ENCODE measurements around the gene DAZAP1.

The DAZAP1 gene

GRCh38 chr19:1394252-1395193 lies 12.9 kb upstream of the DAZAP1 start:
- H3K4me1 ChIP-seq (ENCODE audit: control insufficient read depth in 2 of 2, insufficient read depth in 2 of 2, low read length in 2 of 2) = peaks cover 0 to 16% of the 10 kb centered on the region in 2 donors
- no peak overlapping the region for H3K9ac ChIP-seq (ENCODE audit: low read depth in 1 of 2, low read length in 2 of 2)
- H3K4me3 ChIP-seq (ENCODE audit: low read length in 2 of 2) = no peak overlapping the region
- H3K27ac ChIP-seq (ENCODE audit: low read depth in 2 of 2, low read length in 2 of 2) = no peak overlapping the region
- peaks cover 8 to 13% of the 10 kb centered on the region in 2 donors for H3K27me3 ChIP-seq (ENCODE audit: control insufficient read depth in 2 of 2, insufficient read depth in 2 of 2, low read length in 2 of 2)
- H3K9me3 ChIP-seq (ENCODE audit: control insufficient read depth in 2 of 2, low read length in 2 of 2) = no peaks in the 10 kb centered on the region
- peaks cover 30% of the 10 kb centered on the region in 2 donors for H3K36me3 ChIP-seq (ENCODE audit: control insufficient read depth in 2 of 2, insufficient read depth in 2 of 2, low read length in 2 of 2)

- H3K4me3 ChIP-seq (ENCODE audit: low read length in 2 of 2) = no peak overlapping the region
- H3K27ac ChIP-seq (ENCODE audit: low read depth in 2 of 2, low read length in 2 of 2) = no peak overlapping the region
Observed at GRCh38 chr19:1395194-1396018, 12.0 kb upstream of the DAZAP1 start.

GRCh38 chr19:1396019-1396767 lies 11.2 kb upstream of the DAZAP1 start:
- Histone ChIP-seq H3K9ac (ENCODE audit: low read depth in 1 of 2, low read length in 2 of 2) (no peak overlapping the region), H3K4me3 (ENCODE audit: low read length in 2 of 2) (no peak overlapping the region)

More at GRCh38 chr19:1395194-1396018, 12.0 kb upstream of the DAZAP1 start:
- Histone ChIP-seq H3K4me1 (ENCODE audit: control insufficient read depth in 2 of 2, insufficient read depth in 2 of 2, low read length in 2 of 2) (peaks cover 3 to 20% of the 10 kb centered on the region in 2 donors), H3K27me3 (ENCODE audit: control insufficient read depth in 2 of 2, insufficient read depth in 2 of 2, low read length in 2 of 2) (peaks cover 8 to 16% of the 10 kb centered on the region in 2 donors), H3K9me3 (ENCODE audit: control insufficient read depth in 2 of 2, low read length in 2 of 2) (no peaks in the 10 kb centered on the region), H3K36me3 (ENCODE audit: control insufficient read depth in 2 of 2, insufficient read depth in 2 of 2, low read length in 2 of 2) (peaks cover 24 to 29% of the 10 kb centered on the region in 2 donors), H3K9ac (ENCODE audit: low read depth in 1 of 2, low read length in 2 of 2) (no peak overlapping the region)

GRCh38 chr19:1396768-1397679 lies 10.4 kb upstream of the DAZAP1 start:
- Histone ChIP-seq H3K27me3 (ENCODE audit: control insufficient read depth in 2 of 2, insufficient read depth in 2 of 2, low read length in 2 of 2) (peaks cover 15 to 23% of the 10 kb centered on the region in 2 donors), H3K4me3 (ENCODE audit: low read length in 2 of 2) (no peak overlapping the region), H3K4me1 (ENCODE audit: control insufficient read depth in 2 of 2, insufficient read depth in 2 of 2, low read length in 2 of 2) (peaks cover 8 to 24% of the 10 kb centered on the region in 2 donors), H3K9ac (ENCODE audit: low read depth in 1 of 2, low read length in 2 of 2) (no peak overlapping the region), H3K36me3 (ENCODE audit: control insufficient read depth in 2 of 2, insufficient read depth in 2 of 2, low read length in 2 of 2) (peaks cover 17 to 22% of the 10 kb centered on the region in 2 donors), H3K27ac (ENCODE audit: low read depth in 2 of 2, low read length in 2 of 2) (no peak overlapping the region), H3K9me3 (ENCODE audit: control insufficient read depth in 2 of 2, low read length in 2 of 2) (no peaks in the 10 kb centered on the region)

More at GRCh38 chr19:1396019-1396767, 11.2 kb upstream of the DAZAP1 start:
- H3K36me3 ChIP-seq (ENCODE audit: control insufficient read depth in 2 of 2, insufficient read depth in 2 of 2, low read length in 2 of 2) = peaks cover 19 to 22% of the 10 kb centered on the region in 2 donors
- H3K9me3 ChIP-seq (ENCODE audit: control insufficient read depth in 2 of 2, low read length in 2 of 2) = no peaks in the 10 kb centered on the region
- H3K27ac ChIP-seq (ENCODE audit: low read depth in 2 of 2, low read length in 2 of 2) = no peak overlapping the region
- H3K4me1 ChIP-seq (ENCODE audit: control insufficient read depth in 2 of 2, insufficient read depth in 2 of 2, low read length in 2 of 2) = peaks cover 8 to 24% of the 10 kb centered on the region in 2 donors
- peaks cover 11 to 18% of the 10 kb centered on the region in 2 donors for H3K27me3 ChIP-seq (ENCODE audit: control insufficient read depth in 2 of 2, insufficient read depth in 2 of 2, low read length in 2 of 2)

- H3K4me3 ChIP-seq (ENCODE audit: low read length in 2 of 2) = no peak overlapping the region
- no peaks in the 10 kb centered on the region for H3K9me3 ChIP-seq (ENCODE audit: control insufficient read depth in 2 of 2, low read length in 2 of 2)
- H3K4me1 ChIP-seq (ENCODE audit: control insufficient read depth in 2 of 2, insufficient read depth in 2 of 2, low read length in 2 of 2) = peaks cover 8 to 24% of the 10 kb centered on the region in 2 donors
- H3K27ac ChIP-seq (ENCODE audit: low read depth in 2 of 2, low read length in 2 of 2) = no peak overlapping the region
- peaks cover 15 to 31% of the 10 kb centered on the region in 2 donors for H3K27me3 ChIP-seq (ENCODE audit: control insufficient read depth in 2 of 2, insufficient read depth in 2 of 2, low read length in 2 of 2)
- no peak overlapping the region for H3K9ac ChIP-seq (ENCODE audit: low read depth in 1 of 2, low read length in 2 of 2)
- peaks cover 10 to 14% of the 10 kb centered on the region in 2 donors for H3K36me3 ChIP-seq (ENCODE audit: control insufficient read depth in 2 of 2, insufficient read depth in 2 of 2, low read length in 2 of 2)
Observed at GRCh38 chr19:1397838-1398237, 9.5 kb upstream of the DAZAP1 start.

GRCh38 chr19:1399079-1399478 lies 8.3 kb upstream of the DAZAP1 start:
- no peak overlapping the region for H3K9ac ChIP-seq (ENCODE audit: low read depth in 1 of 2, low read length in 2 of 2)
- H3K9me3 ChIP-seq (ENCODE audit: control insufficient read depth in 2 of 2, low read length in 2 of 2) = no peaks in the 10 kb centered on the region
- H3K27me3 ChIP-seq (ENCODE audit: control insufficient read depth in 2 of 2, insufficient read depth in 2 of 2, low read length in 2 of 2) = peaks cover 15 to 34% of the 10 kb centered on the region in 2 donors
- H3K4me1 ChIP-seq (ENCODE audit: control insufficient read depth in 2 of 2, insufficient read depth in 2 of 2, low read length in 2 of 2) = peaks cover 8 to 24% of the 10 kb centered on the region in 2 donors
- peaks cover 0 to 2% of the 10 kb centered on the region in 2 donors for H3K36me3 ChIP-seq (ENCODE audit: control insufficient read depth in 2 of 2, insufficient read depth in 2 of 2, low read length in 2 of 2)
- H3K4me3 ChIP-seq (ENCODE audit: low read length in 2 of 2) = no peak overlapping the region
- H3K27ac ChIP-seq (ENCODE audit: low read depth in 2 of 2, low read length in 2 of 2) = no peak overlapping the region

- Histone ChIP-seq H3K36me3 (ENCODE audit: control insufficient read depth in 2 of 2, insufficient read depth in 2 of 2, low read length in 2 of 2) (no peaks in the 10 kb centered on the region), H3K4me1 (ENCODE audit: control insufficient read depth in 2 of 2, insufficient read depth in 2 of 2, low read length in 2 of 2) (peaks cover 8 to 24% of the 10 kb centered on the region in 2 donors), H3K27ac (ENCODE audit: low read depth in 2 of 2, low read length in 2 of 2) (no peak overlapping the region), H3K4me3 (ENCODE audit: low read length in 2 of 2) (no peak overlapping the region), H3K27me3 (ENCODE audit: control insufficient read depth in 2 of 2, insufficient read depth in 2 of 2, low read length in 2 of 2) (peaks cover 15 to 34% of the 10 kb centered on the region in 2 donors), H3K9me3 (ENCODE audit: control insufficient read depth in 2 of 2, low read length in 2 of 2) (no peaks in the 10 kb centered on the region), H3K9ac (ENCODE audit: low read depth in 1 of 2, low read length in 2 of 2) (no peak overlapping the region)
Observed at GRCh38 chr19:1399745-1400144, 7.6 kb upstream of the DAZAP1 start.

GRCh38 chr19:1400281-1401137 lies 6.9 kb upstream of the DAZAP1 start:
- Histone ChIP-seq H3K4me1 (ENCODE audit: control insufficient read depth in 2 of 2, insufficient read depth in 2 of 2, low read length in 2 of 2) (peaks cover 8 to 24% of the 10 kb centered on the region in 2 donors), H3K9me3 (ENCODE audit: control insufficient read depth in 2 of 2, low read length in 2 of 2) (no peaks in the 10 kb centered on the region), H3K4me3 (ENCODE audit: low read length in 2 of 2) (peak overlapping the region; percentile 52 to 55), H3K27ac (ENCODE audit: low read depth in 2 of 2, low read length in 2 of 2) (no peak overlapping the region), H3K9ac (ENCODE audit: low read depth in 1 of 2, low read length in 2 of 2) (peak overlapping the region in 1 of 2 donors; percentile 48), H3K36me3 (ENCODE audit: control insufficient read depth in 2 of 2, insufficient read depth in 2 of 2, low read length in 2 of 2) (no peaks in the 10 kb centered on the region), H3K27me3 (ENCODE audit: control insufficient read depth in 2 of 2, insufficient read depth in 2 of 2, low read length in 2 of 2) (peaks cover 15 to 34% of the 10 kb centered on the region in 2 donors)

Data from mucosa of rectum (tissue), 2 donors.